ENCODE data around the gene CARMIL1. TPM values are rescaled to one million over a fixed set of nuclear protein-coding genes. Genes with fewer than 3 reads are reported as not detected.

Gene CARMIL1
- polyA plus RNA-seq (2014; cell fraction: cytosol; rRNA removed) = 6.1 and 6.8 TPM in 2 replicates
- polyA plus RNA-seq (2014; cell fraction: nucleus; rRNA removed) = 4.8 and 6.5 TPM in 2 replicates

GRCh38 chr6:25278914-25279747, at the start of gene CARMIL1:
Gene CARMIL1, plus strand, starts transcription at chr6:25279374. Its CDS starts 422 bp downstream, at chr6:25279796.
- DNase-seq (ENCODE audit: low spot score) = peak; percentile 85

- DNase-seq (ENCODE audit: low spot score) = no peak
Measured at GRCh38 chr6:25229671-25230321, 49.4 kb upstream of the CARMIL1 start.

GRCh38 chr6:25232479-25232878, 46.7 kb upstream of the CARMIL1 start:
- DNase-seq (ENCODE audit: low spot score) = peak; percentile 58

GRCh38 chr6:25233226-25233625, 45.9 kb upstream of the CARMIL1 start:
- no peak for DNase-seq (ENCODE audit: low spot score)

GRCh38 chr6:25237579-25237978, 41.6 kb upstream of the CARMIL1 start:
- DNase-seq (ENCODE audit: low spot score) = no peak

- no peak for DNase-seq (ENCODE audit: low spot score)
Measured at GRCh38 chr6:25239059-25239458, 40.1 kb upstream of the CARMIL1 start.

- DNase-seq (ENCODE audit: low spot score) = no peak
Measured at GRCh38 chr6:25239498-25239897, 39.7 kb upstream of the CARMIL1 start.

GRCh38 chr6:25242567-25242966, 36.6 kb upstream of the CARMIL1 start:
- DNase-seq (ENCODE audit: low spot score) = no peak

- DNase-seq (ENCODE audit: low spot score) = no peak
Measured at GRCh38 chr6:25244865-25245264, 34.3 kb upstream of the CARMIL1 start.

GRCh38 chr6:25248123-25248522, 31.1 kb upstream of the CARMIL1 start:
- no peak for DNase-seq (ENCODE audit: low spot score)

GRCh38 chr6:25249133-25249532, 30.0 kb upstream of the CARMIL1 start:
- no peak for DNase-seq (ENCODE audit: low spot score)

GRCh38 chr6:25250878-25251277, 28.3 kb upstream of the CARMIL1 start:
- DNase-seq (ENCODE audit: low spot score) = no peak

GRCh38 chr6:25251426-25251825, 27.7 kb upstream of the CARMIL1 start:
- DNase-seq (ENCODE audit: low spot score) = no peak

GRCh38 chr6:25253351-25253750, 25.8 kb upstream of the CARMIL1 start:
- no peak for DNase-seq (ENCODE audit: low spot score)

GRCh38 chr6:25254671-25255070, 24.5 kb upstream of the CARMIL1 start:
- no peak for DNase-seq (ENCODE audit: low spot score)

GRCh38 chr6:25257686-25258348, 21.4 kb upstream of the CARMIL1 start:
- DNase-seq (ENCODE audit: low spot score) = no peak

- DNase-seq (ENCODE audit: low spot score) = no peak
Measured at GRCh38 chr6:25259756-25260155, 19.4 kb upstream of the CARMIL1 start.

- no peak for DNase-seq (ENCODE audit: low spot score)
Measured at GRCh38 chr6:25263657-25264056, 15.5 kb upstream of the CARMIL1 start.

GRCh38 chr6:25266456-25267100, 12.6 kb upstream of the CARMIL1 start:
- DNase-seq (ENCODE audit: low spot score) = no peak

GRCh38 chr6:25267662-25268061, 11.5 kb upstream of the CARMIL1 start:
- no peak for DNase-seq (ENCODE audit: low spot score)

- DNase-seq (ENCODE audit: low spot score) = no peak
Measured at GRCh38 chr6:25270559-25270958, 8.6 kb upstream of the CARMIL1 start.

GRCh38 chr6:25275436-25275835, 3.7 kb upstream of the CARMIL1 start:
- DNase-seq (ENCODE audit: low spot score) = no peak

All from SK-N-DZ (cell line).